Measurements from ENCODE around the gene MGAT3. TPM values are rescaled to one million over a fixed set of nuclear protein-coding genes. Genes with fewer than 3 reads are reported as not detected.

MGAT3 gene
- total and polyA plus RNA-seq, 2 of the 13 experiments (the other 11 are each of a cell fraction or from before 2014, with no cell fraction given): 0.11 to 0.15 TPM

- TF ChIP-seq ZNF782 (CRISPR knock-in tag; IDR thresholded peaks at IDR 0.05; ENCODE audit: borderline replicate concordance) (no peak), SOX5 (CRISPR knock-in tag; IDR thresholded peaks at IDR 0.05; ENCODE audit: borderline replicate concordance) (no peak), KDM2A (CRISPR knock-in tag; IDR thresholded peaks at IDR 0.05; ENCODE audit: borderline replicate concordance, low read depth) (no peak), SPEN (CRISPR knock-in tag; IDR thresholded peaks at IDR 0.05; ENCODE audit: low read depth) (no peak), SMAD3 (CRISPR knock-in tag; IDR thresholded peaks at IDR 0.05) (no peak), ZNF674 (CRISPR knock-in tag; IDR thresholded peaks at IDR 0.05; ENCODE audit: low read depth) (no peak)
Observed at GRCh38 chr22:39429916-39430575, 26.8 kb upstream of the MGAT3 start (continued).

- Histone ChIP-seq H3K27me3 (ENCODE audit: control insufficient read depth in 1 of 2, insufficient read depth in 2 of 2, low read length in 2 of 2) (no peaks in the 10 kb centered on the region), H4K20me1 (ENCODE audit: insufficient read depth, low read length) (0 out of 2 replicates have a peak, but pooled peaks cover 3% of the 10 kb centered on the region), H3K9me3 (ENCODE audit: low read length) (no peaks in the 10 kb centered on the region), H3K4me2 (ENCODE audit: low read depth, low read length) (no peak overlapping the region), H3K4me1 (ENCODE audit: insufficient read depth, low read length) (no peaks in the 10 kb centered on the region), H3K4me3 (replicated peaks in 1 of 3; ENCODE audit: insufficient read depth in 1 of 3, low read depth in 2 of 3, low read length in 3 of 3) (no peak overlapping the region), H3K36me3 (replicated peaks in 1 of 2; ENCODE audit: control insufficient read depth in 1 of 2, insufficient read depth in 2 of 2, low read length in 2 of 2) (peaks cover 23 to 40% of the 10 kb centered on the region in 2 experiments), H3K27ac (ENCODE audit: extremely low read length, insufficient read depth, low read length) (no peak overlapping the region), H3K9ac (ENCODE audit: insufficient read depth, low read depth, low read length) (no peak overlapping the region), H3K79me2 (ENCODE audit: insufficient read depth, low read length) (no peaks in the 10 kb centered on the region), H2AFZ (ENCODE audit: low read length) (no peak overlapping the region)
- 85% methylated on average over 7 of the region's 10 CpGs for WGBS (ENCODE audit: low lambda C conversion rate)
- intact Hi-C loops (cut with micrococcal nuclease; ENCODE audit: unreplicated experiment): no loop called here
- no peak for FAIRE-seq
- BruUV-seq (replicated peaks): no TSS peak
- no peak for ATAC-seq
- POLR2A ChIA-PET: no interaction called here
- in situ Hi-C loops (cut with HindIII; ENCODE audit: extremely low pct_ligation_motif_present, low pct_unique_long_range_greater_than_20kb): no loop called here
- no peak for DNase-seq (ENCODE audit: low spot score)
- TF ChIP-seq BRCA1 (CRISPR knock-in tag; IDR thresholded peaks at IDR 0.05) (no peak), CC2D1A (CRISPR knock-in tag; IDR thresholded peaks at IDR 0.05) (no peak)
- CTCF ChIA-PET (ENCODE audit: low intra/inter-chr PET ratio, low total read pairs): no interaction called here
Observed at GRCh38 chr22:39430576-39431150, 26.1 kb upstream of the MGAT3 start.
